Panc1 (cell line): ENCODE results near the gene EMP2. TPM values are rescaled to one million over a fixed set of nuclear protein-coding genes. Genes with fewer than 3 reads are reported as not detected.

ENCODE experiments used
- ATAC-seq: fragments of 200-7000 bp; cut with Tn5 transposase; 2 replicates; pipeline ENCODE4 v1.9.1; 2020; ENCODE audit warnings: mild to moderate bottlenecking, moderate library complexity
- BruUV-seq: library from RNA; stranded (reverse); fragments of 400-500 nt; replicated peaks from 2 replicates; lab custom pipeline; 2021; lab: Mats Ljungman, UMichigan
- CTCF ChIA-PET: fragments of 300-600 bp; sonication (Branson Sonifier 250); formaldehyde crosslinking; loops from one replicate; lab custom pipeline; 2022; ENCODE audit warnings: antibody characterized with exemption; lab: Charles Lee
- POLR2A ChIA-PET: fragments of 300-600 bp; sonication (Branson Sonifier 250); formaldehyde crosslinking; loops from one replicate; lab custom pipeline; 2022; ENCODE audit warnings: antibody characterized with exemption; lab: Charles Lee
- DNase-seq: peaks from one replicate; pipeline ENCODE4 v3.0.0-alpha.2; 2010; ENCODE audit warnings: low read depth, low spot score
- H3K27ac ChIP-seq: 2 replicates; pipeline ENCODE4 v1.5.1; 2011; ENCODE audit warnings: mild to moderate bottlenecking, low read length, inconsistent platforms
- H3K27me3 ChIP-seq: fragments of 200-500 bp; sonication (Bioruptor generic); 2 replicates; pipeline ENCODE4 v1.6.0; 2014; ENCODE audit warnings: low read length, inconsistent platforms; ENCODE audit not compliant: control insufficient read depth, insufficient read depth
- H3K36me3 ChIP-seq: fragments of 200-500 bp; sonication (Bioruptor generic); 2 replicates; pipeline ENCODE4 v1.5.1; 2014; ENCODE audit warnings: inconsistent platforms, mild to moderate bottlenecking, low read length, moderate library complexity; ENCODE audit not compliant: control insufficient read depth, insufficient read depth
- H3K4me1 ChIP-seq: 2 replicates; pipeline ENCODE4 v1.5.1; 2011; ENCODE audit warnings: inconsistent platforms, mild to moderate bottlenecking, low read length, moderate library complexity; ENCODE audit not compliant: control insufficient read depth, insufficient read depth
- H3K4me3 ChIP-seq, 2 experiments: 2 replicates each; pipeline ENCODE4 v1.5.1; 2011 to 2012; ENCODE audit warnings: low read depth in 2 of 2, low read length in 2 of 2, mild to moderate bottlenecking in 2 of 2, inconsistent platforms in 1 of 2, moderate library complexity in 1 of 2
- H3K9me3 ChIP-seq: fragments of 200-500 bp; sonication (Bioruptor generic); 2 replicates; pipeline ENCODE4 v1.5.1; 2014; ENCODE audit warnings: low read depth, mild to moderate bottlenecking, inconsistent platforms, low read length, moderate library complexity; ENCODE audit not compliant: control insufficient read depth, insufficient read depth
- POLR2AphosphoS5 ChIP-seq: IDR thresholded peaks from 2 replicates; pipeline ENCODE4 v1.6.1; 2012; ENCODE audit warnings: mild to moderate bottlenecking, low read depth, low read length, moderate library complexity
- SIN3A ChIP-seq: IDR thresholded peaks from 2 replicates; pipeline ENCODE4 v1.6.1; 2012; ENCODE audit warnings: low read depth, mild to moderate bottlenecking, low read length, moderate library complexity, borderline replicate concordance; ENCODE audit not compliant: insufficient read depth
- TCF7L2 ChIP-seq: IDR thresholded peaks from 2 replicates; pipeline ENCODE4 v1.6.1; 2011; ENCODE audit warnings: mild to moderate bottlenecking, low read depth, low read length, inconsistent platforms
- in situ Hi-C: cut with HindIII; loops from 2 replicates; pipeline ENCODE4 v1.10.0; 2016; ENCODE audit warnings: low sequenced_read_pairs, low pct_unique_long_range_greater_than_20kb
- intact Hi-C: fragments of 100-400 bp; cut with micrococcal nuclease; formaldehyde crosslinking; loops from one replicate; pipeline ENCODE4 v1.10.0; 2022; ENCODE audit not compliant: unreplicated experiment
- total RNA-seq: library from RNA; stranded (reverse); gene quantifications from one replicate; pipeline ENCODE4 v1.2.1, GENCODE V29; 2021; ENCODE audit not compliant: unreplicated experiment
- TF ChIP-seq, protein P1 (sequence below), 2 experiments: IDR thresholded peaks; 2 replicates each; pipeline ENCODE4 v1.6.1; 2011 to 2012; ENCODE audit warnings: low read depth in 2 of 2, control low read depth in 1 of 2, low read length in 1 of 2, mild to moderate bottlenecking in 1 of 2, moderate library complexity in 1 of 2; ENCODE audit not compliant: insufficient read depth in 1 of 2
- TF ChIP-seq, protein P2 (sequence below): fragments of 450-650 bp; IDR thresholded peaks from 2 replicates; pipeline ENCODE4 v1.5.1; 2017; ENCODE audit warnings: mild to moderate bottlenecking

The EMP2 gene
- total RNA-seq, 1 experiment from 2014 or later: 13.8 TPM

DNA sequence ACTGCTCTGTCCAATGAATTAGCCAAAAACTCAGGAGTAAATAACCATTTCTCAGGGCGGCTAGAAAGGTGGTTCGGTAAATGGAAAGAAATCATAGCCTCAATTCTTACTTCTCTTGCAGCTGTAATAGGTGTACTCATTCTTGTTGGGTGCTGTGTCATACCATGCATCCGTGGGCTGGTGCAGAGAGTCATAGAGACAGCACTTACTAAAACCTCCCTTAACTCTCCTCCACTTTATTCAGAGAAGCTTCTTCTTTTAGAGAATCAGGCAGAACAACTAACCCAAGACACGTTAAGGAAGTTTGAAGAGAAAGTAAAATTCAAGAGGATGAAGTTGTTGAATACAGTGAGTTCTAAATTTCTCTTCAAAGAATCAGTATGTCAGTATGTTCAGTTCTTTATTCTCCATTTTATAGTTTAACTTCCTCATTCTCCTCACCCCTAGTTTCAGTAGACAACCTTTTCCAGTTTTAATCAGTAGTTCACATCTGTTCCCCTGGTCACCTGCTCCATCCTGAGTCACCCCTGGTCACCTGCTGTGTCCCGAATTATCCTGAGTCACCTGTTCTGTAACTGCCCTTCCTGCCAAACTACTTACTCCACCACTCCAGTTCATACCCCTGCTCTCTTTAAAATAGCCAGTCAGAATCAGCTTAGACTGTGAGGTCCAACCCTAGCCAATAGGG lies 85.9 kb downstream of the EMP2 start:
- Histone ChIP-seq H3K27me3 (no peaks in the 10 kb centered on the region), H3K4me1 (no peaks in the 10 kb centered on the region), H3K27ac (no peak overlapping the region), H3K4me3 (no peak overlapping the region), H3K36me3 (no peaks in the 10 kb centered on the region), H3K9me3 (no peaks in the 10 kb centered on the region)
- in situ Hi-C loops (no loop called here), intact Hi-C loops (no loop called here)
- DNase-seq (no peak), ATAC-seq (no peak)
- ChIA-PET POLR2A (no interaction called here), CTCF (interaction anchor here (0.6 kb wide), 1 partner anchor 225 kb away, joined by 8 read pairs; no protein-coding TSS in a partner anchor)
- TF ChIP-seq SIN3A (no peak), POLR2AphosphoS5 (no peak), TCF7L2 (no peak)
- TF ChIP-seq, protein P1, sequence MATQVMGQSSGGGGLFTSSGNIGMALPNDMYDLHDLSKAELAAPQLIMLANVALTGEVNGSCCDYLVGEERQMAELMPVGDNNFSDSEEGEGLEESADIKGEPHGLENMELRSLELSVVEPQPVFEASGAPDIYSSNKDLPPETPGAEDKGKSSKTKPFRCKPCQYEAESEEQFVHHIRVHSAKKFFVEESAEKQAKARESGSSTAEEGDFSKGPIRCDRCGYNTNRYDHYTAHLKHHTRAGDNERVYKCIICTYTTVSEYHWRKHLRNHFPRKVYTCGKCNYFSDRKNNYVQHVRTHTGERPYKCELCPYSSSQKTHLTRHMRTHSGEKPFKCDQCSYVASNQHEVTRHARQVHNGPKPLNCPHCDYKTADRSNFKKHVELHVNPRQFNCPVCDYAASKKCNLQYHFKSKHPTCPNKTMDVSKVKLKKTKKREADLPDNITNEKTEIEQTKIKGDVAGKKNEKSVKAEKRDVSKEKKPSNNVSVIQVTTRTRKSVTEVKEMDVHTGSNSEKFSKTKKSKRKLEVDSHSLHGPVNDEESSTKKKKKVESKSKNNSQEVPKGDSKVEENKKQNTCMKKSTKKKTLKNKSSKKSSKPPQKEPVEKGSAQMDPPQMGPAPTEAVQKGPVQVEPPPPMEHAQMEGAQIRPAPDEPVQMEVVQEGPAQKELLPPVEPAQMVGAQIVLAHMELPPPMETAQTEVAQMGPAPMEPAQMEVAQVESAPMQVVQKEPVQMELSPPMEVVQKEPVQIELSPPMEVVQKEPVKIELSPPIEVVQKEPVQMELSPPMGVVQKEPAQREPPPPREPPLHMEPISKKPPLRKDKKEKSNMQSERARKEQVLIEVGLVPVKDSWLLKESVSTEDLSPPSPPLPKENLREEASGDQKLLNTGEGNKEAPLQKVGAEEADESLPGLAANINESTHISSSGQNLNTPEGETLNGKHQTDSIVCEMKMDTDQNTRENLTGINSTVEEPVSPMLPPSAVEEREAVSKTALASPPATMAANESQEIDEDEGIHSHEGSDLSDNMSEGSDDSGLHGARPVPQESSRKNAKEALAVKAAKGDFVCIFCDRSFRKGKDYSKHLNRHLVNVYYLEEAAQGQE (IDR thresholded peaks at IDR 0.05; ENCODE audit: insufficient read depth in 1 of 2, low read depth in 2 of 2, low read length in 1 of 2): no peak
- TF ChIP-seq, protein P2, sequence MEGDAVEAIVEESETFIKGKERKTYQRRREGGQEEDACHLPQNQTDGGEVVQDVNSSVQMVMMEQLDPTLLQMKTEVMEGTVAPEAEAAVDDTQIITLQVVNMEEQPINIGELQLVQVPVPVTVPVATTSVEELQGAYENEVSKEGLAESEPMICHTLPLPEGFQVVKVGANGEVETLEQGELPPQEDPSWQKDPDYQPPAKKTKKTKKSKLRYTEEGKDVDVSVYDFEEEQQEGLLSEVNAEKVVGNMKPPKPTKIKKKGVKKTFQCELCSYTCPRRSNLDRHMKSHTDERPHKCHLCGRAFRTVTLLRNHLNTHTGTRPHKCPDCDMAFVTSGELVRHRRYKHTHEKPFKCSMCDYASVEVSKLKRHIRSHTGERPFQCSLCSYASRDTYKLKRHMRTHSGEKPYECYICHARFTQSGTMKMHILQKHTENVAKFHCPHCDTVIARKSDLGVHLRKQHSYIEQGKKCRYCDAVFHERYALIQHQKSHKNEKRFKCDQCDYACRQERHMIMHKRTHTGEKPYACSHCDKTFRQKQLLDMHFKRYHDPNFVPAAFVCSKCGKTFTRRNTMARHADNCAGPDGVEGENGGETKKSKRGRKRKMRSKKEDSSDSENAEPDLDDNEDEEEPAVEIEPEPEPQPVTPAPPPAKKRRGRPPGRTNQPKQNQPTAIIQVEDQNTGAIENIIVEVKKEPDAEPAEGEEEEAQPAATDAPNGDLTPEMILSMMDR: no peak
- BruUV-seq: no TSS peak

DNA sequence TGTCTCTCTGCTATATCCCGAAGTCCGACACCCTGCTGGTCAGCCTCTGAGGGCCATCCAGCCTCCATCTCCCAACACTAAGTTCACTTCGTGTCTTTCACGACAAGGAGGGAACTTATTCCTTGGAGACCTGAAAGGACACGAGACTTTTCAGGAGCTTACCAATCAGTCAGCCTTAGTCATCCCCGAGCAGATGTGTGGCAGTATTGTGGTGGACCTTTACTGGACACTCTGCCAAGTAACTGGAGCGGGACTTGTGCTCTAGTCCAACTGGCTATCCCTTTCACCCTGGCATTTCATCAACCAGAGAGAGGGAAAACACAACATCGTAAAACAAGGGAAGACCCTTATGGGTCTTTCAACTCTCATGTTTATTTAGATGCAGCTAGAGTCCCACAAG lies 87.1 kb downstream of the EMP2 start:
- Histone ChIP-seq H3K4me1 (no peaks in the 10 kb centered on the region), H3K27me3 (no peaks in the 10 kb centered on the region), H3K36me3 (no peaks in the 10 kb centered on the region), H3K9me3 (no peaks in the 10 kb centered on the region), H3K4me3 (no peak overlapping the region), H3K27ac (no peak overlapping the region)
- TF ChIP-seq SIN3A: no peak
- no peak for TF ChIP-seq POLR2AphosphoS5
- TF ChIP-seq, protein P2: no peak
- TF ChIP-seq, protein P1 (IDR thresholded peaks at IDR 0.05; ENCODE audit: insufficient read depth in 1 of 2, low read depth in 2 of 2, low read length in 1 of 2): no peak
- no peak for TF ChIP-seq TCF7L2
- no TSS peak for BruUV-seq
- in situ Hi-C loops: no loop called here
- no peak for DNase-seq
- intact Hi-C loops: no loop called here
- POLR2A ChIA-PET: no interaction called here
- CTCF ChIA-PET: no interaction called here
- ATAC-seq: no peak
